GM12878 (cell line): ENCODE measurements around the gene TMEM89. TPM values are rescaled to one million over a fixed set of nuclear protein-coding genes. Genes with fewer than 3 reads are reported as not detected.

ENCODE experiments used
- ASH2L ChIP-seq: fragments of 300-600, 200-600 bp; sonication (generic); IDR thresholded peaks from 2 replicates; pipeline ENCODE4 v1.6.1; 2017; ENCODE audit warnings: low read depth, mild to moderate bottlenecking, borderline replicate concordance
- BACH1 ChIP-seq: fragments of 450-650 bp; IDR thresholded peaks from 2 replicates; pipeline ENCODE4 v1.6.1; 2017; ENCODE audit warnings: mild to moderate bottlenecking, borderline replicate concordance
- CHD2 ChIP-seq: IDR thresholded peaks from 2 replicates; pipeline ENCODE4 v1.6.1; 2011; ENCODE audit warnings: low read depth, low read length, improper control_type of control experiment, borderline replicate concordance
- DPF2 ChIP-seq: fragments of 450-650 bp; IDR thresholded peaks from 2 replicates; pipeline ENCODE4 v1.6.1; 2017; ENCODE audit warnings: mild to moderate bottlenecking
- HSF1 ChIP-seq: fragments of 150-350 bp; IDR thresholded peaks from 2 replicates; pipeline ENCODE4 v1.6.1; 2014; ENCODE audit warnings: mild to moderate bottlenecking, low read depth, low read length
- NFXL1 ChIP-seq: fragments of 450-650 bp; IDR thresholded peaks from 2 replicates; pipeline ENCODE4 v1.6.1; 2017; ENCODE audit warnings: antibody characterized with exemption, mild to moderate bottlenecking, borderline replicate concordance
- NRF1 ChIP-seq: conservative IDR thresholded peaks from 2 replicates; pipeline ENCODE4 v1.6.1; 2011; ENCODE audit warnings: mild to moderate bottlenecking, low read depth, low read length, improper control_type of control experiment
- RAD51 ChIP-seq: fragments of 450-650 bp; IDR thresholded peaks from 2 replicates; pipeline ENCODE4 v1.6.1; 2016; ENCODE audit warnings: moderate library complexity, mild to moderate bottlenecking, inconsistent platforms
- SPI1 ChIP-seq: IDR thresholded peaks from 2 replicates; pipeline ENCODE4 v1.6.1; 2011; ENCODE audit warnings: low read depth, mild to moderate bottlenecking, low read length, moderate library complexity, borderline replicate concordance; ENCODE audit not compliant: insufficient read depth
- USF2 ChIP-seq: IDR thresholded peaks from 2 replicates; pipeline ENCODE4 v1.6.1; 2011; ENCODE audit warnings: low read depth, low read length, improper control_type of control experiment, borderline replicate concordance
- ZBTB11 ChIP-seq: fragments of 450-650 bp; formaldehyde crosslinking; IDR thresholded peaks from 2 replicates; pipeline ENCODE4 v1.5.0; 2022; ENCODE audit warnings: mild to moderate bottlenecking, missing genetic modification characterization
- ZBTB4 ChIP-seq: fragments of 450-650 bp; formaldehyde crosslinking; IDR thresholded peaks from 2 replicates; pipeline ENCODE4 v1.4.0; 2022; ENCODE audit warnings: mild to moderate bottlenecking, moderate library complexity
- ZNF592 ChIP-seq: fragments of 450-650 bp; IDR thresholded peaks from 2 replicates; pipeline ENCODE4 v1.6.1; 2017; ENCODE audit warnings: mild to moderate bottlenecking, moderate library complexity
- polyA plus RNA-seq, 11 experiments: library from polyadenylated mRNA; depleted of rRNA in 4 of 11; unstranded in 6 of 11; stranded (reverse) in 5 of 11; fragments of >200 nt; fragmentation: Nextera tagmentation in 4 of 11; fragmentation: Illumina TruSeq in 1 of 11; extraction: Ambion mirVana in 4 of 11; extraction: Trizol in 1 of 11; gene quantifications; 1 replicate in 1 of 11; 2 replicates in 10 of 11; pipeline versions ENCODE4 v1.2.1 to v1.2.3, GENCODE V29; 2011 to 2016; ENCODE audit warnings: inconsistent platforms in 2 of 11, missing spikeins in 2 of 11, low read depth in 1 of 11
- total RNA-seq, 4 experiments: library from RNA; depleted of rRNA in 3 of 4; stranded (reverse); fragments of >200 nt in 3 of 4; fragmentation: Illumina TruSeq in 1 of 4; extraction: Trizol in 1 of 4; gene quantifications; 2 replicates each; pipeline versions ENCODE4 v1.2.1 to v1.2.3, GENCODE V29; 2013 to 2021

Gene TMEM89
- total and polyA plus RNA-seq, 10 of the 15 experiments (the other 5 are each of a cell fraction or from before 2014, with no cell fraction given) = not detected

- no peak for TF ChIP-seq ZBTB11 (CRISPR knock-in tag)
- no peak for TF ChIP-seq HSF1
- TF ChIP-seq DPF2 = peak; percentile 64
- peak; percentile 37; the same call in 1 of the 2 replicates for TF ChIP-seq CHD2
- peak; percentile 47; the same call in 1 of the 2 replicates for TF ChIP-seq BACH1
- TF ChIP-seq ZBTB4 (CRISPR knock-in tag) = no peak
- TF ChIP-seq NFXL1 = no peak
- no peak for TF ChIP-seq ASH2L
- TF ChIP-seq ZNF592 = no peak
- no peak for TF ChIP-seq RAD51
- no peak for TF ChIP-seq SPI1
- TF ChIP-seq USF2 = no peak
- TF ChIP-seq NRF1 = no peak
These were observed 42.1 kb upstream of the TMEM89 start (continued) for GRCh38 chr3:48663489-48664312.
